Amniotic epithelial cell (primary cell): ENCODE results near the gene PRDM16.

ENCODE experiments used
- DNase-seq: peaks from one replicate; pipeline ENCODE4 v3.0.0-alpha.2; 2010; ENCODE audit warnings: low read depth

Gene PRDM16

GRCh38 chr1:3068564-3069431 lies at the start of gene PRDM16:
Gene PRDM16 (plus strand): TSS chr1:3069203. CDS start chr1:3069260, 57 bp downstream.
- DNase-seq, result peak; percentile 10

- DNase-seq, result no peak
Measured at GRCh38 chr1:3019516-3020051, 49.4 kb upstream of the PRDM16 start.

GRCh38 chr1:3020263-3020909 lies 48.6 kb upstream of the PRDM16 start:
- DNase-seq, result no peak

GRCh38 chr1:3021233-3021671 lies 47.8 kb upstream of the PRDM16 start, which contains the start of gene ACTRT2:
Gene ACTRT2 (plus strand): TSS chr1:3021467. CDS start chr1:3021687, 220 bp downstream.
- no peak for DNase-seq

- no peak for DNase-seq
Measured at GRCh38 chr1:3021801-3022401, 47.1 kb upstream of the PRDM16 start.

- no peak for DNase-seq
Measured at GRCh38 chr1:3022511-3022973, 46.5 kb upstream of the PRDM16 start.

GRCh38 chr1:3022976-3023375 lies 46.0 kb upstream of the PRDM16 start:
- no peak for DNase-seq

GRCh38 chr1:3024019-3024418 lies 45.0 kb upstream of the PRDM16 start:
- DNase-seq, result no peak

GRCh38 chr1:3024588-3024987 lies 44.4 kb upstream of the PRDM16 start:
- DNase-seq, result no peak

- DNase-seq, result no peak
Measured at GRCh38 chr1:3026124-3026523, 42.9 kb upstream of the PRDM16 start.

GRCh38 chr1:3026581-3027391 lies 42.2 kb upstream of the PRDM16 start:
- DNase-seq, result no peak

GRCh38 chr1:3027611-3028371 lies 41.2 kb upstream of the PRDM16 start:
- DNase-seq, result no peak

- DNase-seq, result no peak
Measured at GRCh38 chr1:3028531-3029282, 40.3 kb upstream of the PRDM16 start.

GRCh38 chr1:3029481-3029961 lies 39.5 kb upstream of the PRDM16 start:
- DNase-seq, result no peak

GRCh38 chr1:3029991-3030662 lies 38.9 kb upstream of the PRDM16 start:
- no peak for DNase-seq

- DNase-seq, result no peak
Measured at GRCh38 chr1:3030663-3031381, 38.2 kb upstream of the PRDM16 start.

- no peak for DNase-seq
Measured at GRCh38 chr1:3031401-3032221, 37.4 kb upstream of the PRDM16 start.
